ENCODE data around the gene EPHB2.

DNA sequence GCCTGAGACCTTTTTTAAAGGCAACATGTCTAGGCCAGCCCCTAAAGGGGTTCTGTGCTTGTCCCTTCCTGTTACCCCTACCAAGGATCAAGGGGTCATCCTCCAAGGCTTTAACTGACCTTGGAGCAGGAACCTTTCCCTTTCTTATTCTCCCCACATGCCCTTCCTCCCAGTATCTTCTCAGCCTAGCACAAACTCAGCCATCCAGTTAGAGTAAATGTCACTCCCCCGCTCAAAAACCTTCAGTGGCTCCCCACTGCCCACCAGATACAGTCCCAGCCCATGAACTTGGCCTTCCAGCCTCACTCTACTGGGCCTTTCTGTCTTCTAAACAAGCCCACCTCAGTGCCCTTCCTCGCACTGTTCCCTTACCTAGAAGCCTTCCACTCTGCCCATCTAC is 48.8 kb upstream of the EPHB2 start:
- no peak for TF ChIP-seq SPI1 (IDR thresholded peaks at IDR 0.05; ENCODE audit: low read depth, low read length)
- TF ChIP-seq POLR2A (IDR thresholded peaks at IDR 0.05; ENCODE audit: low read depth, low read length), result no peak
- TF ChIP-seq POLR2AphosphoS5 (IDR thresholded peaks at IDR 0.05; ENCODE audit: low read depth, low read length), result no peak
- no peak for TF ChIP-seq TAF1 (IDR thresholded peaks at IDR 0.05; ENCODE audit: low read depth, low read length)
- TF ChIP-seq POU2F2 (IDR thresholded peaks at IDR 0.05; ENCODE audit: low read depth, low read length), result no peak
